ENCODE measurements around the gene SLC24A1. TPM values are rescaled to one million over a fixed set of nuclear protein-coding genes. Genes with fewer than 3 reads are reported as not detected.
A peak's percentile ranks its signal among the peaks of the same experiment; 100 is the strongest.

The SLC24A1 gene
- total RNA-seq, 1 experiment from 2014 or later, result 6.0 TPM

GRCh38 chr15:65651831-65652749, 30.4 kb downstream of the SLC24A1 start:
- DNase-seq (ENCODE audit: low read depth in 1 of 2, low spot score in 2 of 2), result no peak
- Histone ChIP-seq H3K36me3 (no peaks in the 10 kb centered on the region), H3K4me1 (replicated peaks) (peaks cover 32% of the 10 kb centered on the region), H3K27me3 (replicated peaks) (no peaks in the 10 kb centered on the region), H3K27ac (no peak overlapping the region), H3K9me3 (replicated peaks) (no peaks in the 10 kb centered on the region), H3K4me3 (no peak overlapping the region)

- DNase-seq (ENCODE audit: low read depth in 1 of 2, low spot score in 2 of 2), result peak in 1 of 2 experiments; percentile 34
- Histone ChIP-seq H3K36me3 (no peaks in the 10 kb centered on the region), H3K27me3 (replicated peaks) (no peaks in the 10 kb centered on the region), H3K27ac (peak overlapping the region; percentile 46), H3K4me3 (no peak overlapping the region), H3K9me3 (replicated peaks) (no peaks in the 10 kb centered on the region), H3K4me1 (replicated peaks) (peaks cover 32% of the 10 kb centered on the region)
These were observed 31.6 kb downstream of the SLC24A1 start for GRCh38 chr15:65653341-65653740.

DNA sequence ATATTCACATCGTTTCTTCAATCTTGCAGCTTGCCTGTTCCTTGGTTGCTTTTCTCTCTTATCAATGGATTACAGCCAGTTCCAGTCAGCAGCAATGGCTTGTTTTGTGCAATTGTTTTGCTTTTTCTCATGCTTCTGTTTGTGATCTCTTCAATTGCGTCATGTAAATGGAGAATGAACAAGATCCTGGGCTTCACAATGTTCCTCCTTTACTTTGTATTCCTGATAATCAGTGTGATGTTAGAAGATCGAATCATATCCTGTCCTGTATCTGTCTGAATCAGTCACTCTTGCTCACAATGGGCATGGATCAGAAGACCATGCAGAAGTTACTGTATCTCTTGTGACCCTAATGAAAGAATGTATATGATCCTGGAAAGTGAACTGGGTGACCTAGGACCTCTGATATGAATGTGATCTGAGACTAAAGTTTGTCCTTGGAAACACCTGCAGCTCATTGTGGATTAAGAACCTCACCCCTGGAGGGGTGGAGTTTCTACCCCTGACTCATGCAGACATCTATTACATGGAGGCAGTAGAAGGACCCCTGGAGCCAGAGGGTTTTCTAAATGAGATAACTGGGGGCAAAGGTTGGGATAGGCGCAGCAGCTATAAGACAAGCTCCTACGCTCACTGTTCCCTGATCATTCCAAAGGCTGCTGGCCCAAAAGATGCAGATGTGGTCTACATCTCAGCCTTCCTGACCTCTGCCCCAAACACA, 32.2 kb downstream of the SLC24A1 start:
- no peaks in the 10 kb centered on the region for H3K36me3 ChIP-seq
- H3K27me3 ChIP-seq (replicated peaks), result no peaks in the 10 kb centered on the region
- no peak for DNase-seq (ENCODE audit: low read depth in 1 of 2, low spot score in 2 of 2)
- H3K9me3 ChIP-seq (replicated peaks), result no peaks in the 10 kb centered on the region
- H3K4me3 ChIP-seq, result no peak overlapping the region
- H3K27ac ChIP-seq, result peak overlapping the region; percentile 46
- H3K4me1 ChIP-seq (replicated peaks), result peaks cover 36% of the 10 kb centered on the region

- DNase-seq (ENCODE audit: low read depth in 1 of 2, low spot score in 2 of 2), result peak; percentile 70 to 79
- H3K9me3 ChIP-seq (replicated peaks), result no peaks in the 10 kb centered on the region
- H3K27me3 ChIP-seq (replicated peaks), result no peaks in the 10 kb centered on the region
- H3K36me3 ChIP-seq, result no peaks in the 10 kb centered on the region
- H3K27ac ChIP-seq, result peak overlapping the region; percentile 38
- peaks cover 43% of the 10 kb centered on the region for H3K4me1 ChIP-seq (replicated peaks)
- no peak overlapping the region for H3K4me3 ChIP-seq
These were observed 33.3 kb downstream of the SLC24A1 start for GRCh38 chr15:65655026-65655425.

DNA sequence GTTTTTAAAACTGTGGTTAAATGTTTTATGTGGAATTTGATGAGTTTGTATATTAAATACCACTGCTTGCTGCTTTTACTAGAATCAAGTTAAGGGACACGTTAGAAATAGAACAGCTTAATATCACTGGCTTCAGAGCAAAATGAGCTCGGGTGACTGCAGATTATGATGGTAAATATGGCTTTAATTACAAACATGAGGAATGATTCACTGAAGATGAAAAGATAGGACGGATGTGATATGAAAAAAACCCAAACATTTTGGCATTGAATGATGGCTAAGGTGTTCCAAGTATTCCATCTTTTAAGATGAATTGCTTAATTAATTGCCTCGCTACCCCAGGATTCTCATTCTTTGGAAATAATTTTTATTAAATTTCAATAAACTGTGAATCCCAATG, 33.7 kb downstream of the SLC24A1 start:
- DNase-seq (ENCODE audit: low read depth in 1 of 2, low spot score in 2 of 2), result no peak
- Histone ChIP-seq H3K9me3 (replicated peaks) (no peaks in the 10 kb centered on the region), H3K27me3 (replicated peaks) (no peaks in the 10 kb centered on the region), H3K4me1 (replicated peaks) (peaks cover 43% of the 10 kb centered on the region), H3K27ac (peak overlapping the region; percentile 38), H3K4me3 (no peak overlapping the region), H3K36me3 (no peaks in the 10 kb centered on the region)

DNA sequence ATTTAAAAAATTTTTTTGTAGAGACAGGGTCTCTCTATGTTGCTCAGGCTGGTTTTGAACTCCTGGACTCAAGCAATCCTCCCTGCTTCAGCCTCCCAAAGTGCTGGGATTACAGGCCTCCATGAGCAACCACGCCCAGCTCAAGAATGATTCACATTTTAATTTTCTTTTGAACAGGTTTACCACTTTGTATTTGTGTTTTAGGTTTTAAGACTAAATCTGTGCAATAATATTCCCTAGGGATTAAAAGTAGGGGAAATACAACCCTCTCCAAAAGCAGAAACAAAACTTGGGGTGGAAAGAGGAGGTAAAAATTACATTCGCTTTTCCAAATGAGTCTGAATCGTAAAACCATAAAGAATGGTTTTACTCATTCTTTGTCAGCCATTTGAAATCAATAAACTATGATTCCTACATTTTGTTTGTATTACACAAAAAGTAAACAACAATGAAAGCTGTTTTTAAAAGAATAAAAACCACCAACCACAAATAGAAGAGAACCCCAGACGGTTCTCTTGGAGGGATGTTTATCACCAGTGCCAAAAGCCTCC, 37.8 kb downstream of the SLC24A1 start:
- peak in 1 of 2 experiments; percentile 19 for DNase-seq (ENCODE audit: low read depth in 1 of 2, low spot score in 2 of 2)
- Histone ChIP-seq H3K4me3 (no peak overlapping the region), H3K4me1 (replicated peaks) (peaks cover 24% of the 10 kb centered on the region), H3K27ac (no peak overlapping the region), H3K27me3 (replicated peaks) (no peaks in the 10 kb centered on the region), H3K9me3 (replicated peaks) (no peaks in the 10 kb centered on the region), H3K36me3 (0 out of 2 replicates have a peak, but pooled peaks cover 2% of the 10 kb centered on the region)

- no peak overlapping the region for H3K27ac ChIP-seq
- no peaks in the 10 kb centered on the region for H3K27me3 ChIP-seq (replicated peaks)
- no peak overlapping the region for H3K4me3 ChIP-seq
- H3K4me1 ChIP-seq (replicated peaks), result peaks cover 11% of the 10 kb centered on the region
- DNase-seq (ENCODE audit: low read depth in 1 of 2, low spot score in 2 of 2), result no peak
- H3K36me3 ChIP-seq, result 0 out of 2 replicates have a peak, but pooled peaks cover 2% of the 10 kb centered on the region
- H3K9me3 ChIP-seq (replicated peaks), result no peaks in the 10 kb centered on the region
These were observed 39.2 kb downstream of the SLC24A1 start for GRCh38 chr15:65660927-65661326.

GRCh38 chr15:65663521-65663920, 41.8 kb downstream of the SLC24A1 start:
- DNase-seq (ENCODE audit: low read depth in 1 of 2, low spot score in 2 of 2), result no peak
- H3K36me3 ChIP-seq, result 0 out of 2 replicates have a peak, but pooled peaks cover 5% of the 10 kb centered on the region
- H3K4me1 ChIP-seq (replicated peaks), result peaks cover 11% of the 10 kb centered on the region
- H3K27ac ChIP-seq, result no peak overlapping the region
- no peaks in the 10 kb centered on the region for H3K27me3 ChIP-seq (replicated peaks)
- H3K4me3 ChIP-seq, result no peak overlapping the region
- no peaks in the 10 kb centered on the region for H3K9me3 ChIP-seq (replicated peaks)

GRCh38 chr15:65666257-65666656, 44.5 kb downstream of the SLC24A1 start:
- Histone ChIP-seq H3K27ac (no peak overlapping the region), H3K4me1 (replicated peaks) (no peaks in the 10 kb centered on the region), H3K36me3 (0 out of 2 replicates have a peak, but pooled peaks cover 5% of the 10 kb centered on the region), H3K9me3 (replicated peaks) (no peaks in the 10 kb centered on the region), H3K27me3 (replicated peaks) (no peaks in the 10 kb centered on the region), H3K4me3 (no peak overlapping the region)
- no peak for DNase-seq (ENCODE audit: low read depth in 1 of 2, low spot score in 2 of 2)

DNA sequence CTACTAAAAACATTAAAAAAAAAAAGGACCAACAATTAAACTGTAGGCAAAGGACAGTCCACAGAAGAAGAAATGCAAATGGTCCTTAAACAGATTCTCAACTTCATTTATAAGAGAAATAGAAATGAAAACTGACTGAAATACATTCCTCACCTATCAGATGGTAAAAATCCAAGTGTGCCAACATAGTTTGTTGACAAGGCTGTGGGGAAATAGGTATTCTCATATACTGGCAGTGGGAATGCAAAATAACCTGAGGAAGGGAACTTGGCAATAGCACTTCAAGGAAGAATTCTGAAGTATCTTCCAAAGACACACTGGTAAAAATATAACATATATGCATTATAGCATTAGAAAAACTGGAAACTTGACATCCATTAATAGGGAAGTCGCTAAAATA, 53.8 kb downstream of the SLC24A1 start:
- no peak overlapping the region for H3K4me3 ChIP-seq
- H3K27ac ChIP-seq, result no peak overlapping the region
- no peaks in the 10 kb centered on the region for H3K9me3 ChIP-seq (replicated peaks)
- no peak for DNase-seq (ENCODE audit: low read depth in 1 of 2, low spot score in 2 of 2)
- no peaks in the 10 kb centered on the region for H3K36me3 ChIP-seq
- no peaks in the 10 kb centered on the region for H3K27me3 ChIP-seq (replicated peaks)
- no peaks in the 10 kb centered on the region for H3K4me1 ChIP-seq (replicated peaks)

GRCh38 chr15:65676123-65676522, 54.4 kb downstream of the SLC24A1 start:
- Histone ChIP-seq H3K4me1 (replicated peaks) (no peaks in the 10 kb centered on the region), H3K27me3 (replicated peaks) (no peaks in the 10 kb centered on the region), H3K9me3 (replicated peaks) (no peaks in the 10 kb centered on the region), H3K36me3 (no peaks in the 10 kb centered on the region), H3K27ac (no peak overlapping the region), H3K4me3 (no peak overlapping the region)
- DNase-seq (ENCODE audit: low read depth in 1 of 2, low spot score in 2 of 2), result no peak

DNA sequence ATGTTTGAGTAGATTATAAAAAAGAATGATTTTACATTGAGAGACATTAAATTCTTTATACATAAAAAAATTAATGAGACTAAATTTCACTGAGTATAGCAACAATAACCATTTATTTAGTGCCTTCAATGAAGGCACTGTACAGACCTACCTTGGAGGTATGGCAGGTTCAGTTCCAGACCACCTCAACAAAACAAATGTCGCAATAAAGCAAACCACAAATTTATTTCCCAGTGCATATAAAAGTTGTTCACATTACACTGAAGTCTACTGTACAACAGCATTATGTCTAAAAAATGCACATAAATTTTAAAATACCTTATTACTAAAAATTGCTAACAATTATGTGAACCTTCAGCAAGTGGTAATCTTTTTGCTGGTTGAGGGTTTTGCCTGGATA, 58.8 kb downstream of the SLC24A1 start:
- H3K27me3 ChIP-seq (replicated peaks), result no peaks in the 10 kb centered on the region
- no peak overlapping the region for H3K4me3 ChIP-seq
- H3K4me1 ChIP-seq (replicated peaks), result no peaks in the 10 kb centered on the region
- no peaks in the 10 kb centered on the region for H3K9me3 ChIP-seq (replicated peaks)
- H3K36me3 ChIP-seq, result no peaks in the 10 kb centered on the region
- DNase-seq (ENCODE audit: low read depth in 1 of 2, low spot score in 2 of 2), result no peak
- H3K27ac ChIP-seq, result no peak overlapping the region

GRCh38 chr15:65682404-65682911, 60.7 kb downstream of the SLC24A1 start:
- H3K9me3 ChIP-seq (replicated peaks), result no peaks in the 10 kb centered on the region
- no peak overlapping the region for H3K27ac ChIP-seq
- H3K4me3 ChIP-seq, result no peak overlapping the region
- DNase-seq (ENCODE audit: low read depth in 1 of 2, low spot score in 2 of 2), result no peak
- no peaks in the 10 kb centered on the region for H3K27me3 ChIP-seq (replicated peaks)
- H3K4me1 ChIP-seq (replicated peaks), result no peaks in the 10 kb centered on the region
- H3K36me3 ChIP-seq, result no peaks in the 10 kb centered on the region
